ENCODE results near the gene SMOC2.

GRCh38 chr6:168582571-168582981 lies 141.6 kb downstream of the SMOC2 start:
- TF ChIP-seq MEIS2 (CRISPR knock-in tag; IDR thresholded peaks at IDR 0.05) (no peak), POLR2AphosphoS2 (IDR thresholded peaks at IDR 0.05; ENCODE audit: low read depth, low read length) (no peak), ZBTB49 (CRISPR knock-in tag; IDR thresholded peaks at IDR 0.05; ENCODE audit: borderline replicate concordance) (no peak), ZNF496 (CRISPR knock-in tag; IDR thresholded peaks at IDR 0.05; ENCODE audit: insufficient replicate concordance) (no peak), ZBTB33 (CRISPR knock-in tag; IDR thresholded peaks at IDR 0.05) (no peak), ZBED4 (CRISPR knock-in tag; IDR thresholded peaks at IDR 0.05; ENCODE audit: borderline replicate concordance) (no peak), RFX5 (IDR thresholded peaks at IDR 0.05; ENCODE audit: low read depth, low read length) (no peak), ZSCAN21 (CRISPR knock-in tag; IDR thresholded peaks at IDR 0.05; ENCODE audit: borderline replicate concordance) (no peak), SIN3A (IDR thresholded peaks at IDR 0.05; ENCODE audit: borderline replicate concordance, low read depth, low read length) (no peak), ZBTB40 (IDR thresholded peaks at IDR 0.05) (no peak), ZBTB40 (CRISPR knock-in tag; IDR thresholded peaks at IDR 0.05) (no peak)

All from HepG2 (cell line).